Liver (tissue), 9 donors: ENCODE measurements around the gene COL23A1. TPM values are rescaled to one million over a fixed set of nuclear protein-coding genes. Genes with fewer than 3 reads are reported as not detected.

ENCODE experiments used
- DNase-seq: peaks from one replicate; pipeline ENCODE4 v3.0.0-alpha.2; 2017; ENCODE audit warnings: low spot score
- H3K27ac ChIP-seq, 2 donors: one replicate each; pipeline ENCODE4 v1.7.0; 2013; ENCODE audit warnings: inconsistent platforms in 2 of 2, low read length in 2 of 2, control low read depth in 1 of 2, low read depth in 1 of 2, mild to moderate bottlenecking in 1 of 2
- H3K27me3 ChIP-seq, 4 donors: one replicate each; pipeline versions ENCODE4 v1.6.1 to v1.7.0; 2013; ENCODE audit warnings: low read length in 3 of 4, inconsistent platforms in 1 of 4, mild to moderate bottlenecking in 1 of 4, moderate library complexity in 1 of 4; ENCODE audit not compliant: control insufficient read depth in 4 of 4, insufficient read depth in 4 of 4
- H3K36me3 ChIP-seq, 4 donors: one replicate each; pipeline versions ENCODE4 v1.6.1 to v1.7.0; 2013; ENCODE audit warnings: low read length in 3 of 4, mild to moderate bottlenecking in 3 of 4, low read depth in 1 of 4, moderate library complexity in 1 of 4; ENCODE audit not compliant: control insufficient read depth in 4 of 4, insufficient read depth in 3 of 4
- H3K4me1 ChIP-seq, 4 donors: one replicate each; pipeline versions ENCODE4 v1.6.1 to v1.7.0; 2013; ENCODE audit warnings: low read length in 3 of 4, mild to moderate bottlenecking in 3 of 4, moderate library complexity in 1 of 4; ENCODE audit not compliant: control insufficient read depth in 4 of 4, insufficient read depth in 4 of 4
- H3K4me3 ChIP-seq, 3 donors: one replicate each; pipeline versions ENCODE4 v1.6.1 to v1.7.0; 2013; ENCODE audit warnings: low read length in 3 of 3, control low read depth in 1 of 3, low read depth in 1 of 3, mild to moderate bottlenecking in 1 of 3
- H3K9ac ChIP-seq, 2 donors: one replicate each; pipeline ENCODE4 v1.7.0; 2013; ENCODE audit warnings: low read length in 2 of 2, mild to moderate bottlenecking in 2 of 2, moderate library complexity in 2 of 2, control low read depth in 1 of 2, low read depth in 1 of 2
- H3K9me3 ChIP-seq, 4 donors: one replicate each; pipeline versions ENCODE4 v1.6.1 to v1.7.0; 2013; ENCODE audit warnings: low read length in 3 of 4; ENCODE audit not compliant: control insufficient read depth in 4 of 4
- EGR1 ChIP-seq, 2 donors: IDR thresholded peaks; 2 replicates each; pipeline ENCODE4 v1.6.1; 2016 to 2018; ENCODE audit warnings: antibody characterized with exemption in 2 of 2, low read depth in 2 of 2
- FOXA1 ChIP-seq: IDR thresholded peaks from 2 replicates; pipeline ENCODE4 v1.6.1; 2016; ENCODE audit warnings: antibody characterized with exemption
- FOXA2 ChIP-seq: IDR thresholded peaks from 2 replicates; pipeline ENCODE4 v1.6.1; 2016; ENCODE audit warnings: antibody characterized with exemption
- HNF4A ChIP-seq, 2 donors: conservative IDR thresholded peaks; 2 replicates each; pipeline ENCODE4 v1.6.1; 2016; ENCODE audit warnings: antibody characterized with exemption in 2 of 2, mild to moderate bottlenecking in 2 of 2
- HNF4G ChIP-seq: IDR thresholded peaks from 2 replicates; pipeline ENCODE4 v1.6.1; 2016; ENCODE audit warnings: antibody characterized with exemption
- JUND ChIP-seq, 2 donors: IDR thresholded peaks; 2 replicates each; pipeline ENCODE4 v1.6.1; 2016; ENCODE audit warnings: antibody characterized with exemption in 2 of 2
- NR2F2 ChIP-seq: IDR thresholded peaks from 2 replicates; pipeline ENCODE4 v1.6.1; 2016; ENCODE audit warnings: antibody characterized with exemption
- RAD21 ChIP-seq, 2 donors: IDR thresholded peaks; 2 replicates each; pipeline ENCODE4 v1.6.1; 2016; ENCODE audit warnings: antibody characterized with exemption in 2 of 2, mild to moderate bottlenecking in 2 of 2
- RXRA ChIP-seq, 2 donors: IDR thresholded peaks; 2 replicates each; pipeline ENCODE4 v1.6.1; 2017 to 2018; ENCODE audit warnings: antibody characterized with exemption in 2 of 2, mild to moderate bottlenecking in 1 of 2
- SP1 ChIP-seq: IDR thresholded peaks from 2 replicates; pipeline ENCODE4 v1.6.1; 2018; ENCODE audit warnings: antibody characterized with exemption, mild to moderate bottlenecking
- TAF1 ChIP-seq: conservative IDR thresholded peaks from 2 replicates; pipeline ENCODE4 v1.6.1; 2016; ENCODE audit warnings: antibody characterized with exemption, mild to moderate bottlenecking
- WGBS: extraction: QIAGEN DNeasy Blood & Tissue Kit; methylation state at CpG from one replicate; pipeline ENCODE4 v1.1.7; 2013; 5-methylcytosine and 5-hydroxymethylcytosine counted together
- polyA plus RNA-seq, 2 donors: library from polyadenylated mRNA; stranded (reverse) in 1 of 2; unstranded in 1 of 2; fragments of 200-250 nt in 1 of 2; fragments of >200 nt in 1 of 2; fragmentation: Nextera tagmentation in 1 of 2; extraction: Ambion mirVana in 1 of 2; gene quantifications; one replicate each; pipeline versions ENCODE4 v1.2.1 to v1.2.3, GENCODE V29; 2013 to 2015
- total RNA-seq, 2 donors: library from RNA; depleted of rRNA; stranded (reverse); fragments of >200 nt; gene quantifications; one replicate each; pipeline ENCODE4 v1.2.3, GENCODE V29; 2014
- TF ChIP-seq, protein P1 (sequence below): IDR thresholded peaks from 2 replicates; pipeline ENCODE4 v1.6.1; 2016; ENCODE audit warnings: antibody characterized with exemption, mild to moderate bottlenecking
- TF ChIP-seq, protein P2 (sequence below): IDR thresholded peaks from 2 replicates; pipeline ENCODE4 v1.6.1; 2016; ENCODE audit warnings: antibody characterized with exemption
- TF ChIP-seq, protein P3 (sequence below): IDR thresholded peaks from 2 replicates; pipeline ENCODE4 v1.6.1; 2016; ENCODE audit warnings: antibody characterized with exemption
- donor health status: healthy.
- donor health status: healthy.
- donor health status: healthy.
- donor health status: healthy.
- donor health status: healthy.

The COL23A1 gene
- total and polyA plus RNA-seq, 4 donors, result 0.08 to 1.4 (median 0.27) TPM

DNA sequence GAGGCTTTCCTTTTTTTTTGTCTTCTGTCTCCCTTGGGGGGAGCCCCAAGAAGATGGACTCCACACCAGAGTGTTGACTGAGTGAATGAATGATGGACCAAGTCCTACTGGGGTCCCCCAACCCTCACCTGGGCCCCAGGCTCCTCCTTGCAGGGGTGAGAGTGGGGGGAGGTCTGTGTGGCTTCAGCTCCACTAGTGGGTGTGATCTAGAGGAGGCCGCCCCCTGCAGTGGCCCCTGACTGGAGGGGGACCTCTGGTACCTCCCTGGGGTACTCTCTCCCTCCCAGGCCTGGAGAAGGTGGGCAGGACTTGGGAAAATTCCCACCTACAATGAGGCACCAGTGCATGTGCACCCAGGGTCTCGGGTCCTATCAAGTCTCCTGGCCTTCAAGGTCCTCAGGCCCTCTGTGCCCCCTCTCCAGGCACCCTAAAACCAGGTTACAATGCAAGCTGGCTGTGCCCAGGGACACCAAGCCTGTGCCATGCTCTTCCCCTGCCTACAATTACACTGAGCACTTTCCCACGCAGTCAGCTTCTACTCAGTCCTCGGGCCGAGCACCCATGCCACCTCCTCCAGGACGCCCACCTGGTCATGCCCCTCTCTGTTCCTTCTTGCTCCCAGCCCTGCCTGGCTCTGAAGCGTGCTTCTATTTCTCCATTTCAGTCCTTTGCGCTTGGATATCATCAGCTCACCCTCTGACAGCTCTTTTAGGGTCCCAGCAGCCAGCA, 240.4 kb downstream of the COL23A1 start:
- Histone ChIP-seq H3K9ac (no peak overlapping the region), H3K27me3 (no peaks in the 10 kb centered on the region), H3K27ac (no peak overlapping the region), H3K36me3 (no peaks in the 10 kb centered on the region), H3K9me3 (no peaks in the 10 kb centered on the region), H3K4me3 (no peak overlapping the region), H3K4me1 (no peaks in the 10 kb centered on the region)
- DNase-seq, result no peak
- WGBS, result 94% methylated on average over 8 of the region's 8 CpGs
- TF ChIP-seq, protein P1, sequence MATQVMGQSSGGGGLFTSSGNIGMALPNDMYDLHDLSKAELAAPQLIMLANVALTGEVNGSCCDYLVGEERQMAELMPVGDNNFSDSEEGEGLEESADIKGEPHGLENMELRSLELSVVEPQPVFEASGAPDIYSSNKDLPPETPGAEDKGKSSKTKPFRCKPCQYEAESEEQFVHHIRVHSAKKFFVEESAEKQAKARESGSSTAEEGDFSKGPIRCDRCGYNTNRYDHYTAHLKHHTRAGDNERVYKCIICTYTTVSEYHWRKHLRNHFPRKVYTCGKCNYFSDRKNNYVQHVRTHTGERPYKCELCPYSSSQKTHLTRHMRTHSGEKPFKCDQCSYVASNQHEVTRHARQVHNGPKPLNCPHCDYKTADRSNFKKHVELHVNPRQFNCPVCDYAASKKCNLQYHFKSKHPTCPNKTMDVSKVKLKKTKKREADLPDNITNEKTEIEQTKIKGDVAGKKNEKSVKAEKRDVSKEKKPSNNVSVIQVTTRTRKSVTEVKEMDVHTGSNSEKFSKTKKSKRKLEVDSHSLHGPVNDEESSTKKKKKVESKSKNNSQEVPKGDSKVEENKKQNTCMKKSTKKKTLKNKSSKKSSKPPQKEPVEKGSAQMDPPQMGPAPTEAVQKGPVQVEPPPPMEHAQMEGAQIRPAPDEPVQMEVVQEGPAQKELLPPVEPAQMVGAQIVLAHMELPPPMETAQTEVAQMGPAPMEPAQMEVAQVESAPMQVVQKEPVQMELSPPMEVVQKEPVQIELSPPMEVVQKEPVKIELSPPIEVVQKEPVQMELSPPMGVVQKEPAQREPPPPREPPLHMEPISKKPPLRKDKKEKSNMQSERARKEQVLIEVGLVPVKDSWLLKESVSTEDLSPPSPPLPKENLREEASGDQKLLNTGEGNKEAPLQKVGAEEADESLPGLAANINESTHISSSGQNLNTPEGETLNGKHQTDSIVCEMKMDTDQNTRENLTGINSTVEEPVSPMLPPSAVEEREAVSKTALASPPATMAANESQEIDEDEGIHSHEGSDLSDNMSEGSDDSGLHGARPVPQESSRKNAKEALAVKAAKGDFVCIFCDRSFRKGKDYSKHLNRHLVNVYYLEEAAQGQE, result no peak
- TF ChIP-seq FOXA1 (no peak), FOXA2 (no peak), JUND (IDR thresholded peaks at IDR 0.05) (no peak), TAF1 (no peak), RXRA (IDR thresholded peaks at IDR 0.05) (no peak), SP1 (no peak), HNF4G (no peak), HNF4A (conservative IDR thresholded peaks at IDR 0.05) (no peak)
- TF ChIP-seq, protein P2, sequence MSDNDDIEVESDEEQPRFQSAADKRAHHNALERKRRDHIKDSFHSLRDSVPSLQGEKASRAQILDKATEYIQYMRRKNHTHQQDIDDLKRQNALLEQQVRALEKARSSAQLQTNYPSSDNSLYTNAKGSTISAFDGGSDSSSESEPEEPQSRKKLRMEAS, result no peak

DNA sequence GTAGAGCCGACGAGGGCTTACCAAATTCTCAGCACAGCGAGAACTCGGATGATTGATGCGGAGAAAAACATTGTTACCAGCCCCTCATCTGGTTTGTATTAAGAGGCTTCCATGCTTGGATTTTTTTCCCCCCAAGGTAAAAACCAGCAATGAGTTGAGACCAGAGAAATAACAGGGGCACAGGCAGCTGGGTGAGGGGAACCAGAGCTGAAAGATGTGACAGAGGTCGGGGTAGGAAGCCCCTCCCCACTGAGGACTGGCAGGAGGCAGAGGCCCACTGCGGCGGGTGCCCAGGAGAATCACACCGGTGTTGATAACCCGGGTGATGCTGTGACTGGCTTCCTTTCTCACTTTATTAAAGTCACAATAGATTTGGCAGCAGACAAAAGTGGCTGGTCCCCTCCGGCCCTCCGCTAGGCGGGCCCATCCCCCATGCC, 241.1 kb downstream of the COL23A1 start:
- Histone ChIP-seq H3K27ac (no peak overlapping the region), H3K4me1 (no peaks in the 10 kb centered on the region), H3K9me3 (no peaks in the 10 kb centered on the region), H3K27me3 (no peaks in the 10 kb centered on the region), H3K36me3 (no peaks in the 10 kb centered on the region), H3K4me3 (no peak overlapping the region), H3K9ac (no peak overlapping the region)
- no peak for DNase-seq
- 88% methylated on average over 13 of the region's 13 CpGs for WGBS
- TF ChIP-seq JUND (IDR thresholded peaks at IDR 0.05) (no peak), TAF1 (no peak)
- TF ChIP-seq, protein P3, sequence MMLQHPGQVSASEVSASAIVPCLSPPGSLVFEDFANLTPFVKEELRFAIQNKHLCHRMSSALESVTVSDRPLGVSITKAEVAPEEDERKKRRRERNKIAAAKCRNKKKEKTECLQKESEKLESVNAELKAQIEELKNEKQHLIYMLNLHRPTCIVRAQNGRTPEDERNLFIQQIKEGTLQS, result no peak

DNA sequence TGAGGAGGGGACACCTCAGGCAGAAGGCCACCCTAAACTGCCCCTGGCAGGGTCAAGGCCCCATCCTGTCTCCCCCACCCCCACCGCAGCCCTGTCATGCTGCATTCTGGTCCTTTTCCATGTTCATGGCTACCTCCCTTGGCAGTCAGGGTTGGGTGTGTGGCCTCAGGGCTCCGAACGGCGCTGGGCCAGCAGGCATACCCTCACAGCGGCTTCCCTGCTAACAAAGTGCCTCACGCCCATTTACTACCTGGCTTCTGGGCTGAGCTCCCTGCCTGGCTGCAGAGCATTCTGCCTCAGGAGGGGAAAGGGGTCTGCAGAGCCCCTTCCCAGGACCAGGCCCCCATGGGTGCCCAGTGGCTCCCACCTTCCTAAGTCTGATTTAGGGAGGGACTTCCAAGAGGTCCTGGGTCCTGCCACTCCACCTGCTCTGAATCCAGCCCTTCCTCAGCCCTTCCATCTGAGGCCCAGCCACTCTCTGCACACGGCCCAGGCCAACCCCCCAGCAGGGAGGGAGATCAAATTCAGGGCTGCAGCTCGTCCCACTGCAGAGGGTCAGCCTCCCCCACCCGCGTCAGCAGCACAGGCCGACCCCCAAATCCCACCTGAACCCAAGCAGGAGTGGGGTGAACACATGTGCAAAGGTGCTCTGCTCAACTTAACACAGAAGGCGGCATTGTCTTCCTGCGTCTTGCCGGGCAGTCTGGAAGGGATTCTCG, 241.7 kb downstream of the COL23A1 start:
- Histone ChIP-seq H3K4me1 (no peaks in the 10 kb centered on the region), H3K27ac (no peak overlapping the region), H3K9ac (no peak overlapping the region), H3K4me3 (no peak overlapping the region), H3K27me3 (no peaks in the 10 kb centered on the region), H3K9me3 (no peaks in the 10 kb centered on the region), H3K36me3 (no peaks in the 10 kb centered on the region)
- TF ChIP-seq RAD21 (IDR thresholded peaks at IDR 0.05) (no peak), HNF4G (no peak), NR2F2 (no peak), EGR1 (IDR thresholded peaks at IDR 0.05; ENCODE audit: low read depth in 2 of 2) (no peak), SP1 (no peak)
- WGBS, result 84% methylated on average over 15 of the region's 15 CpGs
- no peak for DNase-seq
